NCI-H128 (cell line): Measurements from ENCODE around the gene TBC1D8B.

Experiments used
- DNase-seq: peaks from one replicate; lab custom pipeline; 2025; ENCODE audit not compliant: unreplicated experiment; lab: John Stamatoyannopoulos, UW

The TBC1D8B gene

DNA sequence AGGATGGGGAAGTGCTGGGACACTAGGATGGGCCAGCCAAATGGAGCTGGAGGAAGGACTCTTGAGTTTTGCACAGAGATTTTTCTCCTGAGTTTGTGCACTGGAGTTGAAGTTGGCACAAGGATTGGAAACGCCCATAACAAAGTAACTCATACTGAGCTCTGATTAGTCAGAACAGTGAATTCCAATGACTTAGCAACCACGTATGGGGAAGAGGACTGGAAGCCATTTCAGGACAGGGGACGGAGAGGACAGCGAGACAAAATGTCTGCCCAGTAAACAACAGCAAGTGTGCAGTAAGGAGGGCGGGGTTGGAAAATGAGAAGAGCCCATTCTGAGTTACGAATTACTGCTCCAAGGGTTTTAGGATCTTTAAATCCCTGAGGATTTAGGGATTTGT is 94.8 kb downstream of the TBC1D8B start:
- no peak for DNase-seq

DNA sequence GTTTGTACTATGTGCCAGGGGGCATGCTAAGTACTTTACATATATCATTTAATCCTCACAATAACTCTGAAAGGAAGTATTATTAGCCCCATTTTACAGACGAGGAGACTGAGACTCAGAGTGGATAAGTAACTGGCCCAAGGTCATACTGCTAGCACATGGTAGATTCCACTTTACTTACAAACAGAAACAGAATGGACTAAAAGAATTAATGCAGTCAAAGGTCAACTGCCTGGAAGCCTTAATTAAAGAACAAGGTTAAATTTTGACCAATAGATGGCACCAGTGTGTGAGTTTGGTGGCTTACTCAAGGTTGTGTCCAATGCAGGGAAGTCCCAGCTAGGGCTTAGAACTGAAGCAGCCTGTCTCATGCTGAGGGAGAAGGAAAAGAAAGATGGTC is 96.0 kb downstream of the TBC1D8B start:
- peak; percentile 1 for DNase-seq

DNA sequence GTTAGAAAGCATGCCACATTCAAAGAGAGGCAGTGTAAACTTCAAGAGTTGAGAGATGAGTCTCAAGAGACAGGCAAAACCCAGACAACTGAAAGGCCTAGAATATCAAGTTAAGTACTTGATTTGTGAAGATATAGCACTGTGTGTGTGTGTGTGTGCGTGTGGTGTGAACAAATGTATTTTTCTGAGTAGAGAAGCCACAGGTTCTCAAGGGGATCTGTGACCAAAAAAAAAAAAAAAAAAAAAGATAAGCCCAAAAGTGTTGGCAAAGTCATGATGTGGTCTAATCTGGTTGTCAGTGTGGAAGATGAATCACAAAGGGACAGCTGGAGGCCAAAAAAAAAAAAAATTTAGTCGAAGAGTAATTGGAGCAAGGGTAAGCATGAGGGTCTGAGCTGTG is 96.8 kb downstream of the TBC1D8B start:
- no peak for DNase-seq

DNA sequence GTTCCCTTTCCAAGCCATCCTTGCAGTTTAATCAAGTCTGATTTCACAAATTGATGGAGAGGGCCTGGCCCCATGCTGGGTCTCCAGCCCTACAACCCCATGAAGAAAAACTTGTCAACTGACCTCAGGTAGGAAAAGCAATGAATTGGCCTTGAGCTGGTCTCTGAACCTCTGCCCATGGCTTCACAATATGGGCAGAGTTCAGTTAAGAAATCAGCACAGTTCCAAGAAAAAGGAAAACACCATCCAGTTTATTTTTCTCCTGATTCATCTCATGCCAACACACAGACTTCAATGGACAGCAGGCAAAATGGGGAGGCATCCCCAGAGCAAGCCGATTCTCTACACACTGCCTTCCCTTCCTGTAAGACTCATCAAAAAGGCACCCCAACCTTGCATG is 97.4 kb downstream of the TBC1D8B start:
- no peak for DNase-seq

DNA sequence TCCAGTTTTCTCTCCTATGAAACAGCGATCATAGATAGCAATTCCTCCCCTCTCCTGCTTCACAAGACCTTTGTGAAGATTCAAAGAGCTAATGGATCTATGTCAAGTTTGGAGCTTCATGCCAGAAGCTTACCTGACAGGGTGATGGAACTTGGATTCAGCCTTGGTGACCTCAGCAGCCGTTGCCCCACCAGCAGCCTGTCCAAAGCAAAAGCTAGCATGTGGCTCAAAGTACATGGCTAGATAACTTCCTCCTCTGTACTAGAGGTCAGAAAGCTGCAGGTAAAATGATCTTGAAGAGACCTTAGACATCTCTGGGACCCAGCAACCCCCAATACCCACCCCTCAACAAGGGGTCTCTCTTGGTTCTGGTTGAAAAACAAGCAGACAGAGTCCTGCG is 98.9 kb downstream of the TBC1D8B start:
- no peak for DNase-seq

DNA sequence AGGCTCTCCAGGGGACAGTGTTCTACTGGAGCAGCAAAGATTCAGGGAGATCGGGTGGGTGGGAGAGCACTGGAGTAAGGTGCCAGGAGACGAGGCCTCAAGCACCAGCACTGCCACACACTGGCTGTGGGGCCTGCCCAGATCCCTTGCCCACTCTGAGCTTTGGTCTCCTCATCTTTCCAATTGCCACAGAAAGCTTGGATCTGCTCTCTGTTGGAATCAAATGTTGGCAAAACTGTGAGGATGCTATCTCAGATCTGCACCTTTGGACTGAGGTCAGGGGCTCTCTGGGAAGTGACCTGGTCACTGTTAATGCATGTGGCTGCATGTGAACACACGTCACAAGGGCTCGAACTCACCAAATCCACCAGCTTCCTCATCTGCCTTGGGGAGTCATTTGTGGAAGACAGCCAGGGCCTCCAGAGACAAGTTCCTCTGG is 99.3 kb downstream of the TBC1D8B start:
- no peak for DNase-seq

DNA sequence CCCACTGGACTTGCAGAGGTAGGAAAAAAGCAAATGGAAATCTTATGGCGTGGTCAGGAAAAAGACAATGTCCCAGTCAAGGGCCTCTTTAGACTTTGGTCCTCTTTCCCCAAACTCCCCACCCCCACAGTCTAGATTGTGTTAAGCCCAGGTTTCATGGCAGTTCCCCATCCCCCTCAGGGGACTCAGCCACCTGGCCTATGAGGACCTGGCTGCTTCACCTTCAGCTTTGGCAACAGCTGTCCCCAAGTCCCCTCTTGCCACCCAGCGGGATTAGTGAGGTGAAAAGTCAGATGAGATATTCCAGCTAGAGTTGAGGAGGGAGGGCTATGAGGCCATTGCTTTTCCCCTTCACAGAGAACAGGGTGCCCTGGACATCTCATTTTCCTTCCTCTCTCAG is 100.2 kb downstream of the TBC1D8B start:
- no peak for DNase-seq

DNA sequence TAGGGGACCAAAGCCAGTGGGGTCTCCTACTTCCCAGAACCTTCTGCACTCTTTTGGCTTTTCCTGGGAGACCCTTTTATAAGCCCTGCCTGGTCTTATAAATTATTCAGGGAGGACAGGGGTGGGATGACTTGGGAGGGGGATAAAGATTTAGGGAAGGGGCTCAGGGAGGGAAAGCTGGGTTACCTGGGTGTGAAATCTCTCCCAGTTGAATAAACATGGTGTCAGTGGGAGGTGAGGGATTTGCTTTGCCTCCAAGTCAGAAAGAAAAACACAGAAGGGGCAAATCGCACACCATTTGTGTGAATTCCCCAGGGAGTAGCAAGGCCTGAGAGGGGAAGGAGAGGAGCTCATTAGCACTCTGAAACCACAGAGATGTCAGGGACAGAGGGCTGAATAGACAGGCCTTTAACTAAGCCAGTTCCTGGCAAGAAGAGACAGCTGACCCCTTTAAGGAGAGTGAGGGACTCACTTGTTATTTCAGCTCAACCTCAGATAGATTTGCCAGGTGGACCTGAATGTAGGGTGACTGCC is 100.9 kb downstream of the TBC1D8B start, which contains the start of gene RIPPLY1:
Gene RIPPLY1 (minus strand): TSS at position 51 of the 534 bp plus-strand sequence. CDS start 54 bp downstream, outside the sequence.
- DNase-seq, result no peak

DNA sequence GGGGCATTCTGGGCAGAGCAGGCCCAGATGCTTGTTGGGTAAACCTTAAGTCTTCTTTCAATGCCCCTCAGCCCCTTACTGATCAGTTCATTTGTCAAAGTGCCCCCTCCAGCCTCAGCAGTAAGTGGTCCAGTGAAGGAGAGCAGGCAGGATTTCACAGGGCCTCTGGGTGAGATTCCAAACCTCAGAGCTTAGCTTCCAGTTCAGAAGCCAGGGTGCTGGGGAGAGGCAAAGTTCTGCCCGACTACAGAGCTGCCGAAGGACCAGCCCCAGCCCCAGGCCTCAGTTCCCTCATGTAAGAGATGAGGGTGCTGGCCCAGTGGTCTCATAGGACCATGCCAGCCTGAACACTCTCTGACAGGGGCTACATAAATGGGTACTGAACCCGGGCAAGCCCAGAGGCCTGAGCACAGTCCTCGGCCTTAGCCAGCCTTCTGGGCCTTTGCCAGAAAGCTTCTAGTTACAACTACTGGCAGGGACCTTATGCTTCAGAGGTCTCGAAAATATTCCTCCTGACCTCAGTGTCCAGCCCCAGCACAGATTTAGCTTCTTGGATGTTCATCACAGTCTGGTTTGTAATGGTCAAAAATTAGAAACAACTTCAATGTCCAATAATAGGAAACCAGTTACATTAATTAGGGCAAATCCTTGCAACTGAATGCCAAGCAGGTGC is 101.5 kb downstream of the TBC1D8B start:
- no peak for DNase-seq

DNA sequence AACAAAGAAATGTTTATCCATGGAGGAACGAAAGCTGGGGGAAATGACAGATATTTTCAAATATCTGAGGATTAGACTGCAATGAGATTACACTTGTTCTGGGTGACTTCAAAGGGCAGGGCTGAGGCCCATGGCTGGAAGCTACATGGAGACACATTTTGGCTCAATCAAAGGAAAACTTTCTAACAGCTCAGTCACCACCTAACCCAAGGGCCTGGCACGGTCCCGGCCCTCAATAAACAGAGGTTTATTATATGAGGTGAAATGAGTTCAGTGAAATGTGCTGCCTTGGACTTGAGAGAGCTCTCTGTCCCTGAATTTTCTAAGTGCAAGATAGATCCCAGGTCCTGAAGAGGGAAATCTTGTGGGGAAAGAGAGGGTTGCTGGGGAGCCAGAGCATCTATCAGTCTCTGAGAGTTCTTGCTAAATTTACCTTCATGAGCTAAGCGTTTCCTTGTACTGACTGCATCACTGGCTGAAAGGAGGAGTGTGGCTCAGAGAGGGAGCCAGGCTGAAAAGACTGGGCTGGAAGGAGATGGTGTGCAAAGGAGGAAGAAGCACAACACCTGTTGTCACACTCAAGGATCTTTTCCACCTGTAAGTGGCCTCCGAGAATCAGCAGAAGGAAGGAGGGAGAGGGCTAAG is 102.7 kb downstream of the TBC1D8B start:
- no peak for DNase-seq

DNA sequence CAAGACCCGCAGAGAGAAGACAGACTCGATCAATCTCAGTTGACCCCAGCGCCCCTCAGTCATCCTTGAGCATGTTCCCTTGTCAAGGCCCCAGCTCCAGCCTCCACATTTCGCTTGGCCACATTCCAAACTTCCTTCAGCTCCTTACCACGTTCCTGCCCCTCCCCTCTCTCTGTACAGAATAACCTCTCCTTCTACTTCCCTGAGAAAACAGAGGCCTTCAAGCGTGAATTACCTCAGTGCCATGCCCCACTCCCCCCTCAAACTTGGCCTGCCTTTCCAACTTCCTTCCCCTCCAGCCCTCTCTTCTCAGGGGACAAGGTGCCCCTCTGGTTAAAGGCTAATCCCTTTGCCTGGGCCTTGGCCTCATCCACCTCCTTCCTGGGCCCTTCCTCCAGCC is 103.9 kb downstream of the TBC1D8B start:
- no peak for DNase-seq

DNA sequence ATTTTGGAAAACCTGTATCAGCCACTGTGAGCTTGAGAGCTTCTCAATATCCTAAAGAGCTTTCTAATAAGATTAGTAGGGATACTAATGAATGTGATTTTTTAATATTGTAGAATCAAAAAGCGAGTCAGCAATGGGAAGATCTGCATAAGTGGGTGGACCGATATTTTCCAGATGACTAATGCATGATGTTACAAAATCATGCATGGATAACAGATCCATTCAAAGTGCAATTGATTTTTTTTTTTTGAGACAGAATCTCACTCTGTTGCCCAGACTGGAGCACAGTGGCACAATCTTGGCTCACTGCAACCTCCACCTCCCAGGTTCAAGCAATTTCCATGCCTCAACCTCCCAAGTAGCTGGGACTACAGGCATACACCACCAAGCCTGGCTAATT is 110.4 kb downstream of the TBC1D8B start:
- DNase-seq, result no peak

DNA sequence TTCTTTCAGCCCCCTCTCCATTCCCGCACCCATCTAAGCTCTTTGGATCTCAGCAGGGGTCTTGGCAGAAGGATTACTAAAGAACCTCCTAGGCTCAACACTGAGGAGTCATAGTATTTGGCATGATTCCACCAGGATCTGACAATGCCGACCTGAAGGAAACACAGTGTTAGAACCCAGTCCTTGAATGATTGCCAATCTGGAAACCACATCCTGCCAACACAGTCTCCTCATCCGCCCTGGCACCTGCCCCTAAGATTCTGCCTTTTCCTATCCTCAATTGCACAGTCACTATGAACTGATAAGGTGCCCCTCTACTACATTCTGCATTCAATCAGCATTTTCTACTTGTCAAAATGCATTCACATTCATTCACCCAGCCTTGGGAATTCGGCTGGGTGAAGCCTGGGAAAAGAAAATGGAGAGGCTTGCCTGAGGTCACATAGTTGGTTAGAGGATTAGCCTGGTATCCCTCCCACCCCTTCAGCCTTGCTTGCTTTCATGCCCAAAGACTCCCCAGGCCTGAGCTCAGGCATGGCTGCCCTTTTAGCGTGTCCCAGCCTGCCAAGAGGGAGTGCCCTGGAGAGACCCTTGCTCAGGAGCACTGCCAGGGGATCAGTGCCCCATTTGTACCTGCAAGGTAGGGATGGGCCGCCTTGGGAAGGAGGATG is 115.5 kb downstream of the TBC1D8B start:
- no peak for DNase-seq

DNA sequence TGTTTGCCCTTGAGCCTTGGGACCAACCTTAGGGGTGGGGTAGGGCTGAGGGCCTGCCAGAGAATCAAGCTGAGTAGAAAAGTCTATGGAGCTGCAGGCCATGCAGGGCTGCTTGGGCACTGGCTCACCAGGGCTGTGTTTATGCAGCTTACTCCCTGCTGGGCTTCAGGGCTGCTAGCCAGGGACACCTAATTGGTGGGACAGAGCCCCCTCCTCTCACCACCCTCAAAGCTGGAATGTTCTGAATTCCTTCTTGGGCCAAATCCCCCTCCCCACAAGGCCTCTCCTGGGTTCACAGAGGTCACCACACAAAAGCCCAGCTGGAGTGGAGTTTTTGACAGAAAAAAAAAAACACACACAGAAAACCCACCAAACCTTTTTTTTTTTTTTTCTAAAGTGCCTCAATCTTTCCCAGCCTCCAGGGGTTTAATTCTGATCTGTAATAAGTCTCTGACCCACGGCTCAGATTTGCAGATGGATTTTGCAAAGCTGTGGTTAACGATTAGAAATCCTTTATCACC is 117.5 kb downstream of the TBC1D8B start, which contains the start of gene CLDN2:
Gene CLDN2 (plus strand): TSS at position 471 of the 521 bp plus-strand sequence. CDS start 7,827 bp downstream, outside the sequence.
- DNase-seq, result no peak

DNA sequence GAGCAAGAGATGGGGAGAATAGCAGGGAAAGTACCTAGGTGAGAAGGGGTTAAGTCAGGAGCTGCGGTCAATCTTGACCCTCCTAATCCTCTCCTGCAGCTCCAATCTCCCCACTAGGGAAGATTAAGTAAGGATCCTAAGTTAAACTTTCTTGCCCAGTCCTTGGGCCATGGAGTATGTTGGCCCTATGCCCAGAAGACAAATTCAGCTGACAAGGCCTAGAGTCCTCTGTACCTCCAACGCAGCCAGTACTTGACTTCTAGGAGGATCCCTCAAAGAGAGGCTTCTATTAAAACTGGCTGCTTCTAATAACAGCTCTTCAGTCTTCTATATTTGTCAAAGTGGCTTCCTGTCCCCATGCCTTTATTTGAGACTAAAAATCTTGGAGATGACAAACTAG is 119.2 kb downstream of the TBC1D8B start:
- no peak for DNase-seq
